Ovary (tissue), 9 donors: ENCODE measurements around the gene BCL10. TPM values are rescaled to one million over a fixed set of nuclear protein-coding genes. Genes with fewer than 3 reads are reported as not detected.

Experiments used
- DNase-seq, 5 donors: peaks; one replicate each; pipeline ENCODE4 v3.0.0-alpha.2; 2019 to 2020
- H3K27ac ChIP-seq, 2 donors: fragments of 200-600 bp; one replicate each; pipeline versions ENCODE4 v1.5.1 to v1.8.0; 2019 to 2022
- H3K27me3 ChIP-seq: fragments of 200-600 bp; one replicate; pipeline ENCODE4 v1.8.0; 2022
- H3K36me3 ChIP-seq: fragments of 200-600 bp; sonication (generic); one replicate; pipeline ENCODE4 v1.5.1; 2019
- H3K4me1 ChIP-seq: one replicate; pipeline ENCODE4 v1.8.1; 2013; ENCODE audit warnings: mild to moderate bottlenecking, moderate library complexity; ENCODE audit not compliant: insufficient read depth
- H3K4me3 ChIP-seq: fragments of 200-600 bp; sonication (generic); one replicate; pipeline ENCODE4 v1.5.1; 2017
- H3K9me3 ChIP-seq, 2 donors: fragments of 200-600 bp in 1 of 2; sonication (generic) in 1 of 2; one replicate each; pipeline versions ENCODE4 v1.5.1 to v1.8.1; 2013 to 2019; ENCODE audit warnings: mild to moderate bottlenecking in 1 of 2, moderate library complexity in 1 of 2
- CTCF ChIP-seq, 3 donors: fragments of 450-650 bp in 2 of 3; fragments of 200-600 bp in 1 of 3; IDR thresholded peaks; one replicate each; pipeline versions ENCODE4 v1.5.1 to v1.8.0; 2016 to 2022; ENCODE audit warnings: antibody characterized with exemption in 3 of 3, mild to moderate bottlenecking in 1 of 3
- EP300 ChIP-seq: sonication (generic); formaldehyde crosslinking; IDR thresholded peaks from one replicate; pipeline ENCODE4 v1.6.1; 2017; ENCODE audit warnings: antibody characterized with exemption
- POLR2A ChIP-seq: fragments of 450-650 bp; IDR thresholded peaks from one replicate; pipeline ENCODE4 v1.6.1; 2017; ENCODE audit warnings: antibody characterized with exemption, mild to moderate bottlenecking, moderate library complexity
- WGBS, 3 donors: extraction: QIAGEN DNeasy Blood & Tissue Kit in 1 of 3; methylation state at CpG; one replicate each; pipeline versions ENCODE4 v1.1.5 to v1.1.7; 2013 to 2017; 5-methylcytosine and 5-hydroxymethylcytosine counted together
- intact Hi-C, 4 donors: fragments of 100-400 bp; cut with DNase I; formaldehyde crosslinking; loops; one replicate each; pipeline versions ENCODE4 v1.11.0 to v1.15.1; 2022 to 2023
- polyA plus RNA-seq, 2 donors: library from polyadenylated mRNA; stranded (reverse); fragments of 200-250 nt in 1 of 2; fragments of 350-450 nt in 1 of 2; fragmentation: Illumina TruSeq in 1 of 2; extraction: RNeasy Lipid Tissue Mini Kit (QIAGEN cat#74804) in 1 of 2; gene quantifications; one replicate each; pipeline ENCODE4 v1.2.3, GENCODE V29; 2013 to 2014
- total RNA-seq, 7 donors: library from RNA; depleted of rRNA in 2 of 7; stranded (reverse); fragments of >200 nt in 2 of 7; fragmentation: NEBNext Ultra II Directional in 3 of 7; extraction: Animal tissue kit (Norgen Biotek cat#: 25700) in 3 of 7; gene quantifications; one replicate each; pipeline versions ENCODE4 v1.1.0 to v1.2.4, GENCODE V29; 2016 to 2023
- donor health status: DM: no; HTN: no; CAD: no; lungs with moderate emphysema.
- donor health status: DM: no; HTN: no; CAD: no.
- donor health status: Bipolar disorder and iron deficiency.
- donor health status: DM: yes; HTN: yes; CAD: no.
- donor health status: DM: no; HTN: no; CAD: no.
- donor health status: DM: yes; HTN: yes; CAD: no.

Gene BCL10
- total and polyA plus RNA-seq, 9 donors: 8.1 to 23.6 (median 17.2) TPM

GRCh38 chr1:85279458-85280080 lies 3.1 kb upstream of the BCL10 start:
- TF ChIP-seq CTCF (IDR thresholded peaks at IDR 0.05) (no peak), EP300 (no peak), POLR2A (no peak)
- no peaks in the 10 kb centered on the region for H3K9me3 ChIP-seq
- intact Hi-C loops: no loop called here
- peak overlapping the region; percentile 16 to 21 for H3K27ac ChIP-seq
- H3K36me3 ChIP-seq: no peaks in the 10 kb centered on the region
- no peaks in the 10 kb centered on the region for H3K4me1 ChIP-seq
- no peak overlapping the region for H3K4me3 ChIP-seq
- no peaks in the 10 kb centered on the region for H3K27me3 ChIP-seq
- peak in 1 of 5 donors; percentile 23 for DNase-seq
- WGBS, 3 donors: 37 to 59% (median 43%) methylated on average over 10 of the region's 10 CpGs

GRCh38 chr1:85278853-85279314 lies 2.5 kb upstream of the BCL10 start:
- H3K4me1 ChIP-seq: peaks cover 1% of the 10 kb centered on the region
- DNase-seq: no peak
- intact Hi-C loops: no loop called here
- H3K36me3 ChIP-seq: no peaks in the 10 kb centered on the region
- no peak overlapping the region for H3K4me3 ChIP-seq
- TF ChIP-seq CTCF (IDR thresholded peaks at IDR 0.05) (no peak), EP300 (no peak), POLR2A (no peak)
- H3K27ac ChIP-seq: peak overlapping the region; percentile 16 to 21
- no peaks in the 10 kb centered on the region for H3K27me3 ChIP-seq
- H3K9me3 ChIP-seq: no peaks in the 10 kb centered on the region
- 8 to 19% (median 17%) methylated on average over 2 of the region's 2 CpGs for WGBS, 3 donors

- no peaks in the 10 kb centered on the region for H3K9me3 ChIP-seq
- no peaks in the 10 kb centered on the region for H3K27me3 ChIP-seq
- TF ChIP-seq POLR2A: no peak
- TF ChIP-seq EP300: no peak
- no peak for TF ChIP-seq CTCF (IDR thresholded peaks at IDR 0.05)
- H3K4me1 ChIP-seq: peaks cover 1% of the 10 kb centered on the region
- intact Hi-C loops: no loop called here
- 86 to 97% (median 89%) methylated on average over 4 of the region's 4 CpGs for WGBS, 3 donors
- no peaks in the 10 kb centered on the region for H3K36me3 ChIP-seq
- no peak overlapping the region for H3K27ac ChIP-seq
- no peak overlapping the region for H3K4me3 ChIP-seq
- no peak for DNase-seq
Observed at GRCh38 chr1:85277802-85278201, 1.4 kb upstream of the BCL10 start.

- Histone ChIP-seq H3K27me3 (no peaks in the 10 kb centered on the region), H3K9me3 (no peaks in the 10 kb centered on the region), H3K4me3 (peak overlapping the region; percentile 91), H3K36me3 (no peaks in the 10 kb centered on the region), H3K4me1 (peaks cover 1% of the 10 kb centered on the region), H3K27ac (peak overlapping the region; percentile 15 to 81)
- TF ChIP-seq EP300 (no peak), POLR2A (no peak), CTCF (IDR thresholded peaks at IDR 0.05) (no peak)
- intact Hi-C loops: no loop called here
- DNase-seq: peak in 3 of 5 donors; percentile 39 to 48 (median 40)
- 56 to 63% (median 63%) methylated on average over 11 of the region's 11 CpGs for WGBS, 3 donors
Observed at GRCh38 chr1:85276978-85277639, 677 bp upstream of the BCL10 start.
